Activated CD8-positive, alpha-beta memory T cell treated with anti-CD3 and anti-CD28 coated beads, Interleukin-2, amount 10 ng/mL, durations not matched to agents 7 days and 5 days (primary cell): ENCODE data around the gene VPS26C. TPM values are rescaled to one million over a fixed set of nuclear protein-coding genes. Genes with fewer than 3 reads are reported as not detected.

Experiments
- ATAC-seq: fragments of 150-1000 bp; cut with Tn5 transposase; one replicate; pipeline ENCODE4 v1.10.0; 2021; ENCODE audit warnings: moderate library complexity
- CTCF ChIA-PET: fragments of 350-600 bp; sonication (Branson Sonifier 250); formaldehyde crosslinking; loops from one replicate; lab custom pipeline; 2021; ENCODE audit warnings: antibody characterized with exemption; lab: Charles Lee
- DNase-seq: peaks from one replicate; pipeline ENCODE4 v3.0.0-alpha.2; 2020
- H3K27ac Mint-ChIP-seq: one replicate; pipeline ENCODE4 v1.8.0; 2021; ENCODE audit warnings: mild to moderate bottlenecking, mixed read lengths
- H3K27me3 Mint-ChIP-seq: one replicate; pipeline ENCODE4 v1.8.0; 2021; ENCODE audit warnings: mixed read lengths
- H3K36me3 Mint-ChIP-seq: one replicate; pipeline ENCODE4 v1.8.0; 2021; ENCODE audit warnings: mild to moderate bottlenecking, mixed read lengths
- H3K4me1 Mint-ChIP-seq: one replicate; pipeline ENCODE4 v1.8.0; 2021; ENCODE audit warnings: mixed read lengths
- H3K4me3 Mint-ChIP-seq: one replicate; pipeline ENCODE4 v1.8.0; 2021; ENCODE audit warnings: mild to moderate bottlenecking, moderate library complexity, mixed read lengths
- H3K9me3 Mint-ChIP-seq: one replicate; pipeline ENCODE4 v1.8.0; 2022; ENCODE audit warnings: low read depth, mixed read lengths
- total RNA-seq, 2 experiments: library from RNA; stranded (reverse); gene quantifications; one replicate each; pipeline ENCODE4 v1.2.3, GENCODE V29; 2021

Gene VPS26C
- total RNA-seq, 2 experiments from 2014 or later: 83.1 to 94.3 TPM

DNA sequence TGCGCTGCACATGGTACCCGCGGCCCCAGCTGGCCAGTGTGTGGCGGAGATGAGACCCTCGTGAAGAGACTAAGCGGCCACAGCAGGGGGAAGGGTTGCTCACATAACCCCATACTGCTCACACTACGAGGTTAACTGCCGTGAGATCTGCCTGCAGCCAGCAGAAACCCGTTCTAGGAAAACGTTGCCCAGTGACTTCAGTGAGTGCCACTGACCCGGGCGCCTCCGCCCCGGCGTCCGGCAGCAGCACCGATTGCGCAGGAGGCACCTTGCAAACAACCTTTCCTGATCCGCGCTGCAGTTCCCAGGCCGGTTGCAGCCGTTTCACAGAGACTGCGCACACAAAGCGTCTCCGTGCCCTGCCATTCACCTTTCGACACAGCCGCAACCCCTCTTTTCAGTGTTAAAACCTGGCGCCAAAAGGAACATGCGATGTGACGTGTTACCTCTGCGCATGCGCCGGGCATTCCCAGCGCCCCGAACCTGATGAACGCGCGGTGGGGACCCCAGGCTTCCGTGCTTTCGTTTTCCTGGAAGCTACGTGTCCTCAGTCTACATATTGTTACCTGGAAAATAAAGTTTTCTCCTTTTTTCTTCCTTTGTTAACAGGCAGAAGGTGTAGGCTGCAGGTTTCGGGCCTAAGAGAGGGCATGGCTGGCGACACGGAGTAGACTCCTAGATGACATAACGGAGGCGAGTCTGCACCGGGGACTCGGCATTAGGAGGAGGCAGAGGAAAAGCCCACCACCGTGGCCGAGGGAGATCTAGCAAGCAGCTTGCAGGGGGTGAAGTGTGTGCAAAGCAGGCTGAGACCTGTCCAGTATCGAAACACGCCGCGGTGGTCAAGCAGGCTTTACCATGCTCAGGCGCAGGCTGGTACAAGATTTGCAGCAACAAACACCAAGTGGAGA, 8.9 kb downstream of the VPS26C start:
- DNase-seq (peak; percentile 93), ATAC-seq (peak; percentile 82)
- Mint-ChIP-seq H3K36me3 (peaks cover 38% of the 10 kb centered on the region), H3K4me3 (peak overlapping the region; percentile 80), H3K9me3 (no peaks in the 10 kb centered on the region), H3K27ac (peak overlapping the region; percentile 93), H3K4me1 (peaks cover 55% of the 10 kb centered on the region), H3K27me3 (no peaks in the 10 kb centered on the region)
- CTCF ChIA-PET: interaction anchor here (0.6 to 6.8 kb wide), 9 partner anchors 8 to 306 kb away, joined by 3 to 61 read pairs (median 4); partner anchors contain the start of gene VPS26C

DNA sequence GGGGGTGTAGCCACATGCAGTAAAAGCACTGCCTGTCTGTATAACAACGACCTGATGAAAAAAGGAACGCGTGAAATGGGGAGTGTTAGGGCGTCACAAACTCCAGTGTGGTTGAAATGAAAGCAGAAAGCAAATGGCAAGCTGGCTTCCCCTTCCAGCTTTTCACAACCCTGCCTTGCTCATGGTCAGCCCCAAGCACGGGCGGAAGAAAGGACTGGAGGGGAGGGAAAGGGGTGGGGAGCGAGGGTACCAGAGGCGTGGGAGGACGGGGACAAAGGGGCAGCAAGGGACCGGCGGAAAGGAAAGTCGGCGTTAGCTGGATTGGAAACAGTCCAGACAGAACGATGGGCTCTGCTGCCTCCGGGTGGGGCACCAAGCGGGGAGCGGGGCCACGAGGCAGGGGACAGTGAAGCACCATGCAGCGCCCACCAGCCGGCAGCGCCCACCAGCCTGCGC, 9.6 kb downstream of the VPS26C start:
- CTCF ChIA-PET: interaction anchor here (0.6 to 6.8 kb wide), 6 partner anchors 9 to 307 kb away, joined by 3 to 61 read pairs (median 7); partner anchors contain the start of gene VPS26C
- peak overlapping the region; percentile 93 for H3K27ac Mint-ChIP-seq
- H3K27me3 Mint-ChIP-seq: no peaks in the 10 kb centered on the region
- ATAC-seq: peak; percentile 68
- peaks cover 39% of the 10 kb centered on the region for H3K36me3 Mint-ChIP-seq
- H3K9me3 Mint-ChIP-seq: no peaks in the 10 kb centered on the region
- peak; percentile 71 for DNase-seq
- H3K4me3 Mint-ChIP-seq: peak overlapping the region; percentile 80
- H3K4me1 Mint-ChIP-seq: peaks cover 58% of the 10 kb centered on the region

DNA sequence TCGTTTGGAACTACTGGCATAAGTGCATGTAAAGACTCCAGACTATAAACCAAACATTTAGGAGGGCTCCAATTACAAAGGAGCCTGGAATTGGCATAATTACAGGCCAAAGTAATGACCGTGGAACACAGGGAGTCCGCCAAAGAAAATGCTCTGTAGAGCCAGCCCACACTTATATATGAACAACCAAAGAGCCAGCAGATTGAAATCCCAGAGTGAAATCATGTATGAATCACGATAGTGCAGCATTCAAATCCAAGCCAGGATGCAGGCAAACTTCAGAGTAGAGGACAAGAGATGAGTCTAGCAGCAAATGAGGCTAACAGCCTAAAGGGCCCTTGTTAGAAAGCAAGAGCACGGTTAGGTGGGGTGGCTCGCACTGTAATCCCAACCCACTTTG, 13.1 kb downstream of the VPS26C start:
- no peaks in the 10 kb centered on the region for H3K27me3 Mint-ChIP-seq

DNA sequence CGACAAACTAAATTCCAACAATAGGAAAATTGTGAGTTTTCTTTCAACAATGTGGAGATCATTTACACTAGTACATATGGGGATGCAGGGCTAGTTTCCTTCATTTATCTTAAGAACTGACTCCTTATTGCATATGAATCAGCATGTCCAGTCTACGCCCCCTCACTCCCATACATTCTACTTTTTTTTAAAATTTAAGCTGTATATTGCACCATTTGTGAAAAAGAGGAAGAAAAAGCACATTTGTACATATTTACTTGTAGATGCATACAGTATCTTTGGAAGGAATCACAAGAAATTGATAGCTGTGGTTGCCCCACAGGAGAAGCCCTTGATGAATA, 15.9 kb downstream of the VPS26C start:
- H3K27me3 Mint-ChIP-seq: no peaks in the 10 kb centered on the region
- ATAC-seq (no peak), DNase-seq (no peak)
- peaks cover 68% of the 10 kb centered on the region for H3K4me1 Mint-ChIP-seq
- peaks cover 47% of the 10 kb centered on the region for H3K36me3 Mint-ChIP-seq
- no peak overlapping the region for H3K27ac Mint-ChIP-seq
- H3K9me3 Mint-ChIP-seq: no peaks in the 10 kb centered on the region
- H3K4me3 Mint-ChIP-seq: no peak overlapping the region
- CTCF ChIA-PET: interaction anchor here (1.4 kb wide), 1 partner anchor 18 kb away, joined by 3 read pairs; no protein-coding TSS in a partner anchor

More for the DNA sequence above, 13.1 kb downstream of the VPS26C start:
- Mint-ChIP-seq H3K36me3 (peaks cover 37% of the 10 kb centered on the region), H3K4me3 (no peak overlapping the region), H3K9me3 (no peaks in the 10 kb centered on the region), H3K4me1 (peaks cover 61% of the 10 kb centered on the region), H3K27ac (peak overlapping the region; percentile 3)
- CTCF ChIA-PET: interaction anchor here (1.1 to 6.8 kb wide), 3 partner anchors 8 to 277 kb away, joined by 3 to 61 read pairs (median 15); partner anchors contain the start of gene VPS26C
- no peak for ATAC-seq
- DNase-seq: no peak

DNA sequence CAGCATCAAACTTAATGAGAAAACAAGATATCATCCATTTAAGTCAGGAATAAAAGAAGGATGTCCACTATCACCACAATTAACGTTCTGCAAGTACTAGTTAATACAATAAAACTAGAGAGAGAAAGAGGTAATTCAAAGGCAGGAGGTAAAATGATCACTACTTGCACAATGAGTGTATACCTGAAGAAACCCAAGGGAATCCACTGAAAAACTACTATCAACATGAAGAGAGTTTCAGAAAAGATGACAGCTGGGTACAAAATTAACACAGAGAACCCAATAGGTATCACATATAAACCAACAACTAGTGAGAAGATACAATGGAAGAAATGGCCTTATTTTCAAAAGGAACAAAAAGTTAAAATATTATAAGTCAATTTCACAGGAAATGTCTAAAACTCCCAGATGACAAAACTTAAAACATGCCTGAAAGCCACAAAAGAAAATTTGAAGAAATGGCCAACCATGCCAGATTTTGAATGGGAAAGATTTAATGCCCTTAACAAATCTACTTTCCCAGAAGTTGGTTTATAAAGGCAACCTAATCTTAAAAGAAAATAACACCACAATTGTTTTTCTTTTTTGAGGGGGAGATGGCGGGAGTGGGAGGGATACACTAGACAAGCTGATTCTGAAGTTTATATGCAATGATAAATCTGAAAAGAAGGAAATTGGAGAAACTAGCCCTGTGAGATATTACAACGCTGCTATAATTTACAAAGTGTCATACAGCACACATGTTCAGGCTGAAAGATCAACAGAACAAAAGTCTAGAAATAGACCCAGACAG, 17.8 kb downstream of the VPS26C start:
- peaks cover 76% of the 10 kb centered on the region for H3K4me1 Mint-ChIP-seq
- no peaks in the 10 kb centered on the region for H3K27me3 Mint-ChIP-seq
- no peak for ATAC-seq
- CTCF ChIA-PET: interaction anchor here (7.1 kb wide), 1 partner anchor 8 kb away, joined by 61 read pairs; no protein-coding TSS in a partner anchor
- no peak overlapping the region for H3K4me3 Mint-ChIP-seq
- H3K36me3 Mint-ChIP-seq: peaks cover 54% of the 10 kb centered on the region
- H3K9me3 Mint-ChIP-seq: no peaks in the 10 kb centered on the region
- H3K27ac Mint-ChIP-seq: peak overlapping the region; percentile 58
- no peak for DNase-seq

DNA sequence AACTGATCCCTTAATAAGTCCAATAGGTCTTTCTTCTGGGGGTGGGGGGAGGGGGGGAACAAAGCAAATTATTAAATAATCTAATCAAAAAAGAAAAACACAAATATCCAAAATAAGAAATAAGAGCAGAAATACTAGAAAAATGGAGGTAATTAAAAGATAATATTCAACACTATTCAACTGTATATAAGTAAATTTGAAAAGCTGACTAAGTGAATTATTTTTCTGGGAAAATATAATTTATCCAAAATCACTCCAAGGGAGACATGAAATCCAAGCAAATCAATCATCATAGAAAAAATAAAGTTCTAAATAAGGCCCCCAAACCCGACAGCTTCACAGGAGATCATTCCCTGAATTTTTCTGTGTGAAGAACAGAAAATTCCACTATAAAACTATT, 18.8 kb downstream of the VPS26C start:
- ATAC-seq (no peak), DNase-seq (no peak)
- Mint-ChIP-seq H3K9me3 (no peaks in the 10 kb centered on the region), H3K27me3 (no peaks in the 10 kb centered on the region), H3K4me1 (peaks cover 81% of the 10 kb centered on the region), H3K27ac (no peak overlapping the region), H3K4me3 (no peak overlapping the region), H3K36me3 (peaks cover 59% of the 10 kb centered on the region)
- CTCF ChIA-PET: interaction anchor here (7.1 kb wide), 1 partner anchor 9 kb away, joined by 61 read pairs; no protein-coding TSS in a partner anchor

DNA sequence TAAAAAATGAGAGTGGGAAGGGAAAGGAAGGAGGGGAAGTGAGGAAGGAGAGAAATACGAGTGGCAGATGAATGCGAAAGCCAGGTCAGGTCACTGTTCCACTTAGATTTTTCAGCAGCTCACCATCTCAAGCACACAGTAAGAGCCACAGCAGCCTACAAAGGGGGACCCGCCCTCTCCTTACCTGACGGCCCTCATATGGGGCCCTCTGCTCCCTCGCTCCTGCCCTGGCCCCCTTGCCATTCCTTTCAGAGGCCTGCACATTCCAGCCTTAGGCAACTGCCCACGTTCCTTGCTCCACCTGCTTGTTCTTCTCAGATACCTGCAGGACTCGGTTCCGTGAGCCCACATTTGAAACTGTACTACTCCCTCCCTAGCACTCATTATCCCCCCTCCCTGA, 22.0 kb downstream of the VPS26C start:
- H3K36me3 Mint-ChIP-seq: peaks cover 62% of the 10 kb centered on the region
- peak overlapping the region; percentile 97 for H3K27ac Mint-ChIP-seq
- peak overlapping the region; percentile 68 for H3K4me3 Mint-ChIP-seq
- DNase-seq (peak; percentile 39), ATAC-seq (peak; percentile 54)
- H3K4me1 Mint-ChIP-seq: peaks cover 87% of the 10 kb centered on the region
- no peaks in the 10 kb centered on the region for H3K9me3 Mint-ChIP-seq
- no peaks in the 10 kb centered on the region for H3K27me3 Mint-ChIP-seq
- CTCF ChIA-PET: interaction anchor here (1.1 to 7.1 kb wide), 3 partner anchors 12 to 18 kb away, joined by 3 to 61 read pairs (median 4); no protein-coding TSS in a partner anchor

DNA sequence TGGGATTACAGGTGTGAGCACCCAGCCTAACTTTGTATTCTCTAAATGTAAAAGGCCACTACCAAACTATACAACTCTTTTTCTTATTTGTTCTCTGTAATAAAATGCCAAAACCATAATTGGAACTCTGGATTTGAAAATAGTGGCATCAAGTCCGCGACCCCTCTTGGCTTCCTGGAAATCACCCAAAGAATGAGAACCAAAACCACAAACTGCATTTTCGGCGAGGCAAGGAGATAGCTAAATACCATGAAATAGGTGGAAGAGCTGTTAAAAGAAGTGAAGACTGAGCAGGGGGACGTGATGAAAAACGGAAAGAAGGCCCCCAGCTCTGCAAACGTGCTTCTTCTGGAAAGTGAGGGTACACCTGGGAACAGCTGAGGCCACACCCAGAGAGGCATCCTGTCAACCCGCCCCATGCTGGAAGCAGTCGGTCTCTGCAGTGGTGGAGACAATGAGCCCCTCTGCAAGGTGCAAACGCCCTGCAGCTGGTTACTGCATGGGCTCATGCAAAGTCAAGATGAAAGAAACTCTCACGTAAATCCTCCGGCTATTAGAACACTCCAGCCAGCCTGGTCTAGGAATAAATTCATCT, 22.5 kb downstream of the VPS26C start:
- Mint-ChIP-seq H3K27me3 (no peaks in the 10 kb centered on the region), H3K36me3 (peaks cover 63% of the 10 kb centered on the region), H3K9me3 (no peaks in the 10 kb centered on the region), H3K27ac (peak overlapping the region; percentile 97), H3K4me1 (peaks cover 89% of the 10 kb centered on the region), H3K4me3 (peak overlapping the region; percentile 68)
- peak; percentile 85 for ATAC-seq
- peak; percentile 76 for DNase-seq
- CTCF ChIA-PET: interaction anchor here (1.0 to 7.1 kb wide), 7 partner anchors 10 to 319 kb away, joined by 3 to 61 read pairs (median 4); no protein-coding TSS in a partner anchor

DNA sequence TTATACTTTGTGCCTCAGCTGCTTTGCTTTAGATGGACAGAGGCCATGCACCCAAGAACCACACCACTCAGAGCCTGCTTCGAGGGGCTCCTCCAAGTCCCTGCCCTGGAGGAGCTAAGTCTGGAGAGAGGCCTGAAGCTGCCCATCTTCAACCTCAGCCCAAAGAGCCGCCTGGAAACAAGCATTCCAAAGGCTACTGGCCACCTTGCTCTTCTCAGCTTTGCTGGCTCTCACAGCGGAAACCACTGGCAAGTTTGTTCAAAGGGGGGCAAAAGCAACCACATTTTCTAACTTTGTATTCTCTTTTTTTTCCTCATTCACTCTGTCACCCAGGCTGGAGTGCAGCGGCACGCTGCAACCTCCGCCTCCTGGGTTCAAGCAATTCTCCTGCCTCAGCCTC, 23.2 kb downstream of the VPS26C start:
- peaks cover 89% of the 10 kb centered on the region for H3K4me1 Mint-ChIP-seq
- ATAC-seq (no peak), DNase-seq (no peak)
- H3K27ac Mint-ChIP-seq: peak overlapping the region; percentile 97
- CTCF ChIA-PET: interaction anchor here (1.0 to 7.1 kb wide), 11 partner anchors 10 to 320 kb away, joined by 3 to 61 read pairs (median 3); partner anchors contain the start of gene VPS26C
- H3K36me3 Mint-ChIP-seq: peaks cover 63% of the 10 kb centered on the region
- peak overlapping the region; percentile 19 for H3K4me3 Mint-ChIP-seq
- H3K9me3 Mint-ChIP-seq: no peaks in the 10 kb centered on the region
- H3K27me3 Mint-ChIP-seq: no peaks in the 10 kb centered on the region

DNA sequence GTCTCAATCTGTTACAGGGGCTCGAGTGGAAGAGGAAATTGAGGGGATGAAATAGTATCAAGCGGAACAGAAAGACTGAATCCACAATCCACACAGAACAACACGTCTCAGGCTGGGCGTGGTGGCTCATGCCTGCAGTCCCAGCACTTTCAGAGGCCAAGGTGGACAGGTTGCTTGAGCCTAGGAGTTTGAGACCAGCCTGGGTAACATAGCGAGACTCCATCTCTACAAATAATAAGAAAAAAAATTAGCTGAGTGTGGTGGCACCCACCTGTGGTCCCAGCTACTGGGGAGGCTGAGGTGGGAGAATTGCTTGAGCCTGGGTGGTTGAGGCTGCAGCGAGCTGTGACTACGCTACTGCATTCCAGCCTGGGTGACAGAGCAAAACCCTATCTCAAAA, 25.7 kb downstream of the VPS26C start:
- ATAC-seq (no peak), DNase-seq (no peak)
- no peaks in the 10 kb centered on the region for H3K27me3 Mint-ChIP-seq
- H3K27ac Mint-ChIP-seq: peak overlapping the region; percentile 58
- H3K4me3 Mint-ChIP-seq: no peak overlapping the region
- H3K4me1 Mint-ChIP-seq: peaks cover 94% of the 10 kb centered on the region
- H3K9me3 Mint-ChIP-seq: no peaks in the 10 kb centered on the region
- peaks cover 74% of the 10 kb centered on the region for H3K36me3 Mint-ChIP-seq
- CTCF ChIA-PET: no interaction called here

DNA sequence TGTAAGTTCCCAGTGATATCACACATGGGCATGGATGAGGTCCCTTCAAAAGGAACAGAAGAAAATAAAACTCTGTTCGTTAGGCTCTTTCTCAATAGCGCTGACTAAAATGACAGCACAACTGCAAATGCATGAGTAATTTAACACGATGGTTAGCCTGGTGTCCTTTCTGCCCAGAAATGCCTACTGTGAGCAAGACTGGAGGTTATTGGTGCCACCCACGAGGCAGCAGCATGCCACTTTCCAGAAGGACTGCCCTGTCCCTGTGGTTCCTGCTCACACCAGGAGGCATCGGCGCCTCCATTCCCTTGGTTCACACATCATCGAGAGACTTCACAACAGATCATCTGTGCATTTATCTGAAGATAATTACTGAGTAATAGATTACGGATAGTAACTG, 26.2 kb downstream of the VPS26C start:
- Mint-ChIP-seq H3K36me3 (peaks cover 71% of the 10 kb centered on the region), H3K27ac (peak overlapping the region; percentile 77), H3K4me3 (no peak overlapping the region), H3K4me1 (peaks cover 91% of the 10 kb centered on the region), H3K9me3 (no peaks in the 10 kb centered on the region), H3K27me3 (no peaks in the 10 kb centered on the region)
- DNase-seq: peak; percentile 38
- no peak for ATAC-seq
- CTCF ChIA-PET: no interaction called here

DNA sequence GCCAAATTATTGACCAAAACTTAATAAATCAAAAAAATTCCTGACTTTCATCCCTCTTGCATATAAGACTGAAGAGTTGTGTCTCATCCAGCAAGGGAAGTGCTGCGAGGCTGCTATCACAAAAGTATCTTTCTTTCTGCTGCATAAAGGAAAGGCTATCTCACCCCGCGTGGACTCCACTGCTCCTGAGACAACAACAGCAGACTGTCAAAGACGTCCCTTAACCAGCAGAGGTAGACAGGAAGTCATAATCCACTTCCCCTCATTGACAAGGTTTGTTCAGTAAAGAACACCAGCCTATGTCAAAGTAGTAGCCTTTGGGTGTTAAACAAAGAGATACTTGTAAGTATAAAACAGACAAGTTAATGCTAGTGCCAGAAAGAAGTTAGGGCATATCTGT, 29.4 kb downstream of the VPS26C start:
- peak overlapping the region; percentile 33 for H3K4me3 Mint-ChIP-seq

More for the DNA sequence above, 29.4 kb downstream of the VPS26C start:
- Mint-ChIP-seq H3K9me3 (no peaks in the 10 kb centered on the region), H3K4me1 (peaks cover 60% of the 10 kb centered on the region), H3K27ac (peak overlapping the region; percentile 92), H3K27me3 (no peaks in the 10 kb centered on the region), H3K36me3 (peaks cover 55% of the 10 kb centered on the region)
- ATAC-seq (peak; percentile 92), DNase-seq (peak; percentile 47)
- CTCF ChIA-PET: no interaction called here
